Measurements from ENCODE around the gene TGM1. TPM values are rescaled to one million over a fixed set of nuclear protein-coding genes. Genes with fewer than 3 reads are reported as not detected.

Gene TGM1
- total and polyA plus RNA-seq, 2 experiments from 2014 or later, result 0.33 to 1.5 TPM

- Histone ChIP-seq H3K9me3 (ENCODE audit: low read depth) (no peaks in the 10 kb centered on the region), H3K9me2 (replicated peaks; ENCODE audit: insufficient read depth) (no peaks in the 10 kb centered on the region), H3K27me3 (no peaks in the 10 kb centered on the region), H3K79me2 (no peaks in the 10 kb centered on the region), H3K27ac (no peak overlapping the region), H3K4me2 (no peak overlapping the region), H3K36me3 (replicated peaks; ENCODE audit: insufficient read depth, low read depth) (no peaks in the 10 kb centered on the region), H2AFZ (no peak overlapping the region), H3K4me1 (ENCODE audit: insufficient read depth) (peaks cover 3% of the 10 kb centered on the region), H3K4me3 (no peak overlapping the region), H4K20me1 (ENCODE audit: insufficient read depth, poor library complexity, severe bottlenecking) (no peaks in the 10 kb centered on the region)
- TF ChIP-seq EZH2 (IDR thresholded peaks at IDR 0.05; ENCODE audit: borderline replicate concordance) (no peak), EZH2phosphoT487 (IDR thresholded peaks at IDR 0.05; ENCODE audit: low read depth, severe bottlenecking, unreplicated experiment) (no peak)
- TF ChIP-seq, protein P1, sequence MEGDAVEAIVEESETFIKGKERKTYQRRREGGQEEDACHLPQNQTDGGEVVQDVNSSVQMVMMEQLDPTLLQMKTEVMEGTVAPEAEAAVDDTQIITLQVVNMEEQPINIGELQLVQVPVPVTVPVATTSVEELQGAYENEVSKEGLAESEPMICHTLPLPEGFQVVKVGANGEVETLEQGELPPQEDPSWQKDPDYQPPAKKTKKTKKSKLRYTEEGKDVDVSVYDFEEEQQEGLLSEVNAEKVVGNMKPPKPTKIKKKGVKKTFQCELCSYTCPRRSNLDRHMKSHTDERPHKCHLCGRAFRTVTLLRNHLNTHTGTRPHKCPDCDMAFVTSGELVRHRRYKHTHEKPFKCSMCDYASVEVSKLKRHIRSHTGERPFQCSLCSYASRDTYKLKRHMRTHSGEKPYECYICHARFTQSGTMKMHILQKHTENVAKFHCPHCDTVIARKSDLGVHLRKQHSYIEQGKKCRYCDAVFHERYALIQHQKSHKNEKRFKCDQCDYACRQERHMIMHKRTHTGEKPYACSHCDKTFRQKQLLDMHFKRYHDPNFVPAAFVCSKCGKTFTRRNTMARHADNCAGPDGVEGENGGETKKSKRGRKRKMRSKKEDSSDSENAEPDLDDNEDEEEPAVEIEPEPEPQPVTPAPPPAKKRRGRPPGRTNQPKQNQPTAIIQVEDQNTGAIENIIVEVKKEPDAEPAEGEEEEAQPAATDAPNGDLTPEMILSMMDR (IDR thresholded peaks at IDR 0.05; ENCODE audit: poor library complexity), result no peak
- no peak for DNase-seq (ENCODE audit: low spot score)
- 96% methylated on average over 11 of the region's 11 CpGs for WGBS (ENCODE audit: low lambda C conversion rate, missing lambda C conversion rate)
Measured at GRCh38 chr14:24292118-24292807, 29.3 kb upstream of the TGM1 start.

DNA sequence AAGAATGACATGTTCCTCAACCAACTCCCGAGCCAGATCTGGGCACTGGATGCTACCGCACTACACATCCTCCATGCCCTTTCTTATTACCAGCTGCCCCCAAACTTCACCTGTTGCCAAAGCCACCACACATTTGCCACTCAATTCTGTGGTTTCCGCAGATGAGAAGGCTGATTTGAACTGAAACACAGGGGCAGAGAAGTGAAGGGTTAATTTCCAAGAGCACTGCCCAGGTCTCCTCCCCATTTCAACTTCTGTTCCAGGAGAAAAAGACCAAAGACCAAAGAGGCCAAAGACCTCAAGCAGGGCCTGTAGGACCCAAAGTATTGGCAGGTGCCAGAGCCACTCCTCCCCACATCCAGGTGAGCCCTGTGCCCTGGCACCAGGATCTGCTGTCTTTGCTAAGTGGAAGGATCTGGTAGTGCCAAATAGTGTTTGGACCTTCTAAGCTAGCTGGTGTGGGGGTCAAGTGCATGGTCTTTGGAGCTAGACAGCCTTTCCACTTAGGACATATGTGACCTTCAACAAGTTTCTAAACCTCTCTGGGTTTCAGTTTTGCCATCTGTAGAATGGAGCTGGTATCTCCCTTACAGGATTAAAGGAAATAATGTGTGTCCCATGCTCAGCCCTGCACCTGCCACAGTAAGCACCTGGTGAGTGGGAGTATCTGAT lies 28.6 kb upstream of the TGM1 start:
- no peak overlapping the region for H2AFZ ChIP-seq
- no peak overlapping the region for H3K4me2 ChIP-seq
- no peaks in the 10 kb centered on the region for H3K9me2 ChIP-seq (replicated peaks; ENCODE audit: insufficient read depth)
- TF ChIP-seq EZH2 (IDR thresholded peaks at IDR 0.05; ENCODE audit: borderline replicate concordance), result no peak
- TF ChIP-seq EZH2phosphoT487 (IDR thresholded peaks at IDR 0.05; ENCODE audit: low read depth, severe bottlenecking, unreplicated experiment), result no peak
- TF ChIP-seq, protein P1 (IDR thresholded peaks at IDR 0.05; ENCODE audit: poor library complexity), result no peak
- no peak overlapping the region for H3K4me3 ChIP-seq
- no peaks in the 10 kb centered on the region for H3K4me1 ChIP-seq (ENCODE audit: insufficient read depth)
- H3K36me3 ChIP-seq (replicated peaks; ENCODE audit: insufficient read depth, low read depth), result no peaks in the 10 kb centered on the region
- no peak overlapping the region for H3K27ac ChIP-seq
- no peaks in the 10 kb centered on the region for H3K27me3 ChIP-seq
- no peaks in the 10 kb centered on the region for H4K20me1 ChIP-seq (ENCODE audit: insufficient read depth, poor library complexity, severe bottlenecking)
- 74% methylated on average over 3 of the region's 3 CpGs for WGBS (ENCODE audit: low lambda C conversion rate, missing lambda C conversion rate)
- DNase-seq (ENCODE audit: low spot score), result no peak
- no peaks in the 10 kb centered on the region for H3K79me2 ChIP-seq
- no peaks in the 10 kb centered on the region for H3K9me3 ChIP-seq (ENCODE audit: low read depth)

- DNase-seq (ENCODE audit: low spot score), result no peak
- Histone ChIP-seq H2AFZ (no peak overlapping the region), H3K79me2 (no peaks in the 10 kb centered on the region), H3K27ac (no peak overlapping the region), H3K36me3 (replicated peaks; ENCODE audit: insufficient read depth, low read depth) (no peaks in the 10 kb centered on the region), H3K27me3 (no peaks in the 10 kb centered on the region), H3K4me2 (no peak overlapping the region), H3K4me3 (no peak overlapping the region), H3K9me3 (ENCODE audit: low read depth) (no peaks in the 10 kb centered on the region), H4K20me1 (ENCODE audit: insufficient read depth, poor library complexity, severe bottlenecking) (no peaks in the 10 kb centered on the region), H3K9me2 (replicated peaks; ENCODE audit: insufficient read depth) (no peaks in the 10 kb centered on the region), H3K4me1 (ENCODE audit: insufficient read depth) (no peaks in the 10 kb centered on the region)
- TF ChIP-seq, protein P1 (IDR thresholded peaks at IDR 0.05; ENCODE audit: poor library complexity), result no peak
- TF ChIP-seq EZH2 (IDR thresholded peaks at IDR 0.05; ENCODE audit: borderline replicate concordance) (no peak), EZH2phosphoT487 (IDR thresholded peaks at IDR 0.05; ENCODE audit: low read depth, severe bottlenecking, unreplicated experiment) (no peak)
- 87% methylated on average over 9 of the region's 9 CpGs for WGBS (ENCODE audit: low lambda C conversion rate, missing lambda C conversion rate)
Measured at GRCh38 chr14:24290746-24291145, 27.8 kb upstream of the TGM1 start.

Measured in hepatocyte (in vitro differentiated cells).